IPS DF 19.7 (cell line): ENCODE data around the gene RAB40B.

Experiments used
- DNase-seq: peaks from one replicate; pipeline ENCODE4 v3.0.0-alpha.2; 2013; ENCODE audit warnings: low read depth, low spot score

Gene RAB40B

DNA sequence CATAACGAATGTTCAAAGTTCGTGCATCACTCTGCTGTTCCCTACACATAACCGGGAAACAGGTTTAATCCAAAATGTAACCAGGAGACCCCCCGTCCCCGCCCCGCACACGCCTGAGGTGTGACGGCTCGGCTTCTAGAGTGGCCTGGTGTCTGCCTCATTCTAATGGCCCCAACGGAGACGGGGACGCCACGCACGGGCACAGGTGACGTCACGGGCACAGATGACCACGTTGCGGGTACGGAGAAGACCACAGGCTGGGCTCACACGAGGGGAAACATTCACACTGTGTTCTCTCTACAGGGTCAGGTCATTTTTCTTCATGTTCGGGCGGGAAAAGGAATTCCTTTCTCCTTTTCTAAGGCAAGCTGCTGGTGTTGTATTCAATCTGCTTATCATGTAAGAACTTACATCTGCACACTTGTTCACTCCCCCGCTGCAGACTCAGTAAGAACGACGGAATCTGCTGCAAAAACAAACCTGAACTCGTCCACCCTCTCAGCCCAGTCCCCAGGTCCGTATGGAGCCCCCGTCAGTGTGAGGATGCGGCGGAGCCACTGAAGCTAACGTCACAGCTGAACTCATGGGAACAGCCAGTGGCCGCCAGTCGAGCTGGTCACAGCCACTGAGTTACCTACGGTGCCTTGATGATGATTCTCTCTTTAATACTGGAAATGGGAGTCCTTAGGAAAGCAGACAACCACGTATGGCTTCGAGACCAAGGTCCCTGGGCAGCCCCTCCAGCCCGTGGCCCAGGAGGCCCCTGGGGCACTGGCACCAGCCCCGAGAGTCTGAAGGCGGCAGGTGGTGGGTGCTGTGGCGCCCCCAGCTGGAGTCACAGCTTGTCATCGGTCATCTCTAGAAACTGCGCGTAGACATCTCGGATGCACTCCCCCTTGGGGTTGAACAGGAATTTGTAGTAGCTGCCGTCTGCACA is 83.1 kb downstream of the RAB40B start:
- no peak for DNase-seq

GRCh38 chr17:82614095-82614631 is 84.3 kb downstream of the RAB40B start:
- DNase-seq: no peak

DNA sequence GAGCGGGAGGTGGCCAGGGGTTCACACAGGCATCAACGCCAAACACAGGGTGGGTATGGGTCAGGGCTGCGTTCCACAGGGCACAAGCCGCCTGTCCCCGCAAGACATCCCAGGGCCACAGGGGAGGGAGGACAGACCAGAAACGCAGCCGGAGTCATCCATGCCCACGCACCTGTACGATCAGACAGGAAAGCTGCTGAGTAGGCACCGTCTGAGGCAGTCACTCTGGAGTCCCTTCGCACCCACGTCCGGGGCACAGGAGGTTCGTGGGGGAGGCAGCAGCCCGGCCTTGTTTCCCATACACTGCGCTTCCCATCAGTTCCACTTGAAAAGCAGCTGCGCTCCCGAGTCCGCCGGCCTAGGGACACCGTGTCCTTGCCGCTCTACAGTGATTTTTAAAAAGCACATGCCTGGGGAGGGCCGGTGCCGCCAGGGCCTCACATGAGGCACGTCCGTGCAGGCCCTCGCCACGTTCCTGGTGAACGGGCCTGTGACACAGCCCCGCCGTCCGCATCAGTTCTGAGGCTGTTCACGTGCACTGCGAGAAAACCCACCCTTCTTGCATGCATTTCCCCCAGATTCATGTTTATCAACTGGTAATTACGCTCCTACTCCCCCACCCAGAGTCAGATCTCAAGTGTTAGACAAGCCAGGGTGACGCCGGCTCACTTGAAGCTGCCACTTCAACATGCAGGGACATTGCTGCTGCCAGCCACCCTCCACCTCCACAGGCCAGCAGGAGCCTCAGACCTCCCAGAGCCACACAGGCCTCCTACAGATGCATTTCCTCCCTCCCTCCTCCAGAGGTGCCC is 85.0 kb downstream of the RAB40B start:
- DNase-seq: no peak

DNA sequence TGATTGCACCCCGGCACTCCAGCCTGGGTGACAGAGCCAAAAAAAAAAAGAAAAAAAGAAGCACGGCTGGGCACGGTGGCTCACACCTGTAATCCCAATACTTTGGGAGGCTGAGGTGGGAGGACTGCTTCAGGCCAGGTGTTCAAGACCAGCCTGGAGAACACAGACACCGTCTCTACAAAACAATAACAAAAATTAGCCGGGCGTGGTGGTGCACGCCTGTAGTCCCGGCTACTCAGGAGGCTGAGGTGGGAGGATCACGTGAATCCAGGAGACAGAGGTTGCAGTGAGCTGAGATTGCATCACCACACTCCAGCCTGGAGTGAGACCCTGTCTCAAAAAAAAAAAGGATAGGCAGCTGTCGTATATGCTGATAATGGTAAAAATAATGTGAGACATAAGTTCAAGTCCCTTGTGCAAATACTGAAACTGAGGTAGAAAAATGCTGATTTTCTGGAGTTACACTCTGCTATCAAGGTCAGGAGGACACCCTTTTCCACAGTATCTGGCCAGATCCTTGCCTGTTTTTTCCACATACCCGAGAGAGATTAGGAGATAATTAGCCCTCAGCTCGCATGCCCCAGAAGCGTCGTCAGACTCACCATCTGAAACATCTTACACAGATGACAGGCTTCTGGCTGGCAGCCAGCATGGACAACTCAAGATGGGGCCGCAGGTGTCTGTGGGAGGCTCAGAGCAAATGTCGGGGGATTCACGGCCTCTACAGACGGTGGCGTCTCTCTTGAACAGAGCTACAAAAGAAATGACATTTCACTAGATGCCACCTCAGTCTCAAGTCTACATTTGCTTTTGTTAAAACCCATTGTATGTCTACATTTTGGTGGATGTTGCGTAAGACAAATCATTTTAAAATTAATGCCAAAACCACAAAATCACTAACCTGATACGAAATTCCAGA is 87.1 kb downstream of the RAB40B start:
- no peak for DNase-seq

DNA sequence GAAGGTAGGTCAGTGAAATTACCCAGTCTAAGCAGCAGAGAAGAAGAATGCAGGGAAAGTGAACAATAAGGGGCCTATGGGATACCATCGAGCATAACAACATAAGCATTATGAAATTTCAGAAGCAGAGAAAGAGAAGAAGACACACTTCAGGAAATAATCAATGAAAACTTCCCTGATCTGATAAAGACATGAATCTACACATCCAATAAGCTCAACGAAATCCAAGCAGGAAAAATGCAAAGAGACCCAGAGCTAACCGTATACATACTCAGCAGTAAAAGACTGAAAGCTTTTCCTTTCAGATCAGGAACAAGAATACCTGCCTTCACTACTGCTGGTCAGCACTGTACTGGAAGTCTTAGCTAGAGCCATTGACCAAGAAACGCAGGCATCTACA is 88.8 kb downstream of the RAB40B start:
- no peak for DNase-seq

DNA sequence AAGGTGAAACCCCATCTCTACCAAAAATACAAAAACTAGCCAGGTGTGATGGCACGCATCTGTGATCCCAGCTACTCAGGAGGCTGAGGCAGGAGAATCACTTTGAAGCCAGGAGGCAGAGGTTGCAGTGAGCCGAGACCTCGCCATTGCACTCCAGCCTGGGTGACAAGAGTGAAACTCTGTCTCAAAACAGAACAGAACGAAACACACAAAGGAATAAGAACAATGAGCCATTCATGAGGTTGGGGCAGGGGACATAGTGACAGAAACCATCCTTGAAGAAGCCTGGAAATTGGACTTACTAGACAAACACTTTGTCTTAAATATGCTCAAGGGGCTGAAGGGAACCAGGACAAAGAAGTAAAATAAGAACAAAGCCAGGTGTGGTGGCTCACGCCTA is 89.7 kb downstream of the RAB40B start:
- DNase-seq: no peak

- no peak for DNase-seq
These were observed 92.4 kb downstream of the RAB40B start for GRCh38 chr17:82605939-82606600.
